ENCODE results near the gene OR10AD1. TPM values are rescaled to one million over a fixed set of nuclear protein-coding genes. Genes with fewer than 3 reads are reported as not detected.
A peak's percentile ranks its signal among the peaks of the same experiment; 100 is the strongest.
"Not testable (repeated sequence)": the region's sequence is repeated elsewhere in the genome, so short reads cannot be mapped to it uniquely, and the experiment has no call there.

The OR10AD1 gene, protein sequence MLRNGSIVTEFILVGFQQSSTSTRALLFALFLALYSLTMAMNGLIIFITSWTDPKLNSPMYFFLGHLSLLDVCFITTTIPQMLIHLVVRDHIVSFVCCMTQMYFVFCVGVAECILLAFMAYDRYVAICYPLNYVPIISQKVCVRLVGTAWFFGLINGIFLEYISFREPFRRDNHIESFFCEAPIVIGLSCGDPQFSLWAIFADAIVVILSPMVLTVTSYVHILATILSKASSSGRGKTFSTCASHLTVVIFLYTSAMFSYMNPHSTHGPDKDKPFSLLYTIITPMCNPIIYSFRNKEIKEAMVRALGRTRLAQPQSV
- not detected for total RNA-seq

DNA sequence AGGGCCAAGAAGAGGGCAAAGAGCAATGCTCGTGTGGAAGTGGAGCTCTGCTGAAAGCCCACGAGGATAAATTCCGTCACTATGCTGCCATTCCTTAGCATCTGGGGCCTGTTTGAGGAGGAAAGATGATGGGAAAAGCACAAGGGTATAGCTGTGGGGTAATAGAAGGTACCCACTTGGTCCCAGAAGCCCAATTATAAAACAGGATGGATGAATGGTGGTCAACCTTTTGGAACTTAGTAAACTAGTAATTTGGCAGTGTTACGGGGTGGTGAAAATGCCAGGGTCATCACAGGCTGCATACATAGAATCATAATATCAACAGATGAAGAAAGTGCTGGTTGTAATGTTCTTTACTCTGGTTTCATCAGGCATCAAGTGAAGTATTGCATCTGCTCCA is at the start of gene OR10AD1:
OR10AD1 (minus strand) TSS at position 101 of the 400 bp plus-strand sequence; CDS start at position 101, 0 bp downstream.
- no peaks in the 10 kb centered on the region for H3K27me3 ChIP-seq (ENCODE audit: insufficient read depth, low read length)
- H3K4me1 ChIP-seq (ENCODE audit: insufficient read depth, low read length), result peaks cover 31% of the 10 kb centered on the region
- H3K4me3 ChIP-seq (ENCODE audit: low read length), result no peak within 1 kb of the TSS
- H3K9me3 ChIP-seq (ENCODE audit: low read depth, low read length), result peaks cover 14% of the 10 kb centered on the region

DNA sequence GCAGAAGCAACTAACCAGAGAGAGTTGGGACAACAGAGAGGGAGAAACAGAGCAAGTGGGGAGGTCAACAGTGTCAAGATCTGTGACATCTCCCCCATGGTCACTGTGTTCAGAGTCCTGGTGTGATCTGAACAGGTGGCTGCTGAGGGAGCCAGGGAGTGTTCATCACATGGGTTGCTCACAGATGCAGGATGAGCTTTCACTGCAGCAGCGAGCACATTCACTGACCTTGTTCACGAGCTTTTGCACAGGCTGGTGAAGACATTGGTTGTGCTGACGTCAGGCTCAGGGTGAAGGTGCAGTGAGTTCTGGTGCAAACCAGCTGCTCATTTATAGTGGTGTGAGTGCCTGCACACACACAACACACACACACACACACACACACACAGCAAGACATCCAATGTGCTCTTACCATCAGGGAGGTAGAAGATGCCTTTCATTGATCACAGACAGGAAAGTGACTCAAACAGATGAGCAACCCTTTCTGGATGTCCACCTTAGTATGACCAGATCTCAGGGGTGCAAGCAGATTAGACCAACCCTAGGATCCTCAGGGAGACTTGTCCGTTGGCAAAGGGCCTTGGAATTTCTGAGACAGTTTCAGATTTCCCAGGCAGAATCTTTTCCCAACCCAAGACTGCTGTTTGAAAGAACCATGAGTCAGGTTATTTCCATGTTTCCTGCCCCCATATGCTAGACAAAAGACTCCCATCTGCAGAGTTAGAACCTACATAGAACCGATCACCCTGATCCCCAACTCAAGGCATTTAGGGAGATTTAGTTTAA is 44.3 kb upstream of the OR10AD1 start:
- Histone ChIP-seq H3K27me3 (ENCODE audit: insufficient read depth, low read length) (peaks cover 14% of the 10 kb centered on the region), H3K4me1 (ENCODE audit: insufficient read depth, low read length) (no peaks in the 10 kb centered on the region), H3K9me3 (ENCODE audit: low read depth, low read length) (no peaks in the 10 kb centered on the region), H3K4me3 (ENCODE audit: low read length) (no peak overlapping the region)

DNA sequence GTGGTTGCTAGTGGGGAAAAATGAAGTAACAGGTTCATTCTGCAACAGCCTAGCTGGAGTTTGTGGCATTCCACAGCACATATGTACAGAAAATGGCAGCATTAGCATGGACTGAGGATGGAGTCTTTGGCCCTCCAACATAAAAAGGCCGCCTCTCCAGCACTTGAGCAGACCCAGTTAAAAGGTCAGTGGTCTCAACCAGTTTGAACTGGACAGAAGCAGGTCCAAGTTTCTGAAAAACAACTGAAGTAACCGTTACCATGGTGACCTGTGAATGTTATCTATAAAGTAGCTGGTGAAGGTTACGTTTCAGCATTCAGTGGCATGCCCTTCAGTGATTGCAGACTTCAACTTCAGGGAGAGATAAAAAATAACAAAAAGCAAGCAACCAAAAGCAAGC is 34.1 kb upstream of the OR10AD1 start:
- H3K4me1 ChIP-seq (ENCODE audit: insufficient read depth, low read length), result no peaks in the 10 kb centered on the region
- H3K9me3 ChIP-seq (ENCODE audit: low read depth, low read length), result no peaks in the 10 kb centered on the region

DNA sequence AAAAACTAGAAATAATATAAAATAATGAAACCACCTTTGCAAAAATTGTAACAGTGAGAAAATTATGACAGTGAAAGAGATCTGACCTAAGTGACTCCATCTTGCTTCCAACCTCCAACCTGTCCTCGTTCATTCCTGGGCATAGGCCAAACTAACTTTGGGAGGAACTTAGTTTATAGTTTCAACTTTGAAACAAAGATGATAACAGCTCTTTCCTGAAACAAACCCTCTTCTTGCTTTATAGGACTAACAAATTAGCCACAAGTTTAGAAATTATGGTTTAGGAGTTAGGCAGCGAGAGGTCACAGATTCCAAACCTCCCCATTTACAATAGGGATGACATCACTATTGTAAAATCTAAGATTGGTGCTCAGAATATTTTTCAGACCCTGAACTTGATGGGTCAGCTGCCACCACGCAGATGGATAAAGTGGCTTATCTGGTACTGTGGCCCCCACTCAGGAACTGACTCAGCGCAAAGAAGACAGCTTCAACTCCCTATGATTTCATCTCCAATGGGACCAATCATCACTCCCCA is 32.8 kb upstream of the OR10AD1 start:
- H3K4me1 ChIP-seq (ENCODE audit: insufficient read depth, low read length), result no peaks in the 10 kb centered on the region
- H3K4me3 ChIP-seq (ENCODE audit: low read length), result no peak overlapping the region
- no peaks in the 10 kb centered on the region for H3K27me3 ChIP-seq (ENCODE audit: insufficient read depth, low read length)
- no peaks in the 10 kb centered on the region for H3K9me3 ChIP-seq (ENCODE audit: low read depth, low read length)

More for the DNA sequence above, 34.1 kb upstream of the OR10AD1 start:
- Histone ChIP-seq H3K27me3 (ENCODE audit: insufficient read depth, low read length) (no peaks in the 10 kb centered on the region), H3K4me3 (ENCODE audit: low read length) (no peak overlapping the region)

DNA sequence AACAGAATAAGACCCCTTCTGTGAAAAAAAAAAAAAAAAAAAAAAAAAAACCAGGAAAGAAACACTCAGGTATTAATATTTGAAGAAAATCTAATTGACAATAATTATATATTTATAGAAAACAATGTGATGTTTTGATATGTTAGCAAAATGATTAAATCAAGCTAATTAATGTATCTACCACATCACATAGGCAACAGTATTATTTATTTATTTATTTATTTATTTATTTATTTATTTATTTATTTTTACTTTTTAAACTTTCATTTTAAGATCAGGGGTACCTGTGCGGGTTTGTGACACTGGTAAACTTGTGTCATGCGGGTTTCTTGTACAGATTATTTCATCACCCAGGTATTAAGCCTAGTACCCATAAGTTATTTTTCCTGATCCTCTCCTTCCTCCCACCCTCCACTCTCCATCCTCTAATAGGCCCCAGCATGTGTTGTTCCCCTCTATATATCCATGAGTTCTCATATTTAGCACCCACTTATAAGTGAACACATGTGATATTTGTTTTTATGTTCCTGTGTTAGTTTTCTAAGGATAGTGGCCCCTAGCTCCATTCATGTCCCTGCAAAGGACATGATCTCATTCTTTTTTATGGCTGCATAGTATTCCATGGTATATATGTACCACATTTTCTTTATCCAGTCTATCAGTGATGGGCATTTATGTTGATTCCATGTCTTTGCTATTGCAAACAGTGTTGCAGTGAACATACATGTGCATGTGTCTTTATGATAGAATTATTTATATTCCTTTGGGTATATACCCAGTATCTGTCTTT is 28.3 kb upstream of the OR10AD1 start:
- H3K4me1 ChIP-seq (ENCODE audit: insufficient read depth, low read length); H3K9me3 ChIP-seq (ENCODE audit: low read depth, low read length); H3K4me3 ChIP-seq (ENCODE audit: low read length); H3K27me3 ChIP-seq (ENCODE audit: insufficient read depth, low read length): not testable (repeated sequence)

DNA sequence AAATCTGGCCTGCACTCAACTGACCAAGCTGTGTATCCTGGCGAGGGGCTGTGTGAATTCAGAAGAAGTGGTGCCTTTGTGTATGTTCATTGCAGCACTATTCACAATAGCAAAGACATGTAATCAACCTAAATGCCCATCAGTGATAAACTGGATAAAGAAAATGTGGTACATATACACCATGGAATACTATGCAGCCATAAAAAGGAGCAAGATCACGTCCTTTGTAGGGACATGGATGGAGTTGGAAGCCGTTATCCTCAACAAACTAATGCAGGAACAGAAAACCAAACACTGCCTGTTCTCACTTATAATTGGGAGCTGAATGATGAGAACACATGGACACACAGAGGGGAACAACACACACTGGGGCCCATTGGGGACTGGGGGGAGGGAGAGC is 21.4 kb upstream of the OR10AD1 start:
- not testable (repeated sequence) for H3K4me3 ChIP-seq (ENCODE audit: low read length); H3K4me1 ChIP-seq (ENCODE audit: insufficient read depth, low read length); H3K27me3 ChIP-seq (ENCODE audit: insufficient read depth, low read length); H3K9me3 ChIP-seq (ENCODE audit: low read depth, low read length)

DNA sequence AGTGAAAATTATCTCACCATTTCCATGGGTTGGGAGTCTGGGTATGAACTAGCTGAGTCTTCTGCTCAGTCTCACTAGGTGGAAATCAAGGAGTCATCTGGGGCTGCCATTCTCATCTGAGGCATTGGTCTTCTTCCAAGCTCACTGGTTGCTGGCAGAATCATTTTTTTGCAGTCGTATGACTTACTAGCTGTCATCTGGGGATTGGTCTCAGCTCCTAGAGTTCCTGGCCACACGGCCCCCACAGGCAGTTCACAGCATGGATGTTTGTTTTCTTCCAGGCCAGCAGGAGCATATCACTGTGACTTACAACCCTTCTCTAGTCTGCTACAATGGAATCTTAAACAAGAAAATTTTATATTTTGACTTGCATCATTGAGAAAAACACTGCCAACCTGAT is 18.6 kb upstream of the OR10AD1 start:
- Histone ChIP-seq H3K4me1 (ENCODE audit: insufficient read depth, low read length) (peaks cover 12% of the 10 kb centered on the region), H3K27me3 (ENCODE audit: insufficient read depth, low read length) (peaks cover 12% of the 10 kb centered on the region), H3K4me3 (ENCODE audit: low read length) (no peak overlapping the region), H3K9me3 (ENCODE audit: low read depth, low read length) (no peaks in the 10 kb centered on the region)

DNA sequence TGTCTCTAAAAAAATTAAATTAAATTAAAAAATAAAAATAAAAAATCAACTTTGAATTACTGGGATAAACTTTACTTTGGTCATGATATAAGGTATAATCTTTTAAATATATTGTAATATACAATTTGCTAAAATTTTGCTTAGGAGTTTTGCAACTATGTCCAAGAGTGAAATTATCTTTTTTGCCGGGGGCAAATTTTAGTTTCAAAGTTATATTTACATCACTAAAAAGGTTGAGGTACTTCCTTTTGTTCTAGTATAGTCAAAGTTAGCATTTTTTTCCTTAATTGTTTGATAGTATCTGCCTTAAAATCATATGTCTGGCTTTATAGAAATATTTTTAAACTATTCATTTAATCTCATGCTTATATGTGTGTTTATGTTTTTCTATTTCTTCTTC is 17.6 kb upstream of the OR10AD1 start:
- Histone ChIP-seq H3K27me3 (ENCODE audit: insufficient read depth, low read length) (peaks cover 12% of the 10 kb centered on the region), H3K9me3 (ENCODE audit: low read depth, low read length) (no peaks in the 10 kb centered on the region)

DNA sequence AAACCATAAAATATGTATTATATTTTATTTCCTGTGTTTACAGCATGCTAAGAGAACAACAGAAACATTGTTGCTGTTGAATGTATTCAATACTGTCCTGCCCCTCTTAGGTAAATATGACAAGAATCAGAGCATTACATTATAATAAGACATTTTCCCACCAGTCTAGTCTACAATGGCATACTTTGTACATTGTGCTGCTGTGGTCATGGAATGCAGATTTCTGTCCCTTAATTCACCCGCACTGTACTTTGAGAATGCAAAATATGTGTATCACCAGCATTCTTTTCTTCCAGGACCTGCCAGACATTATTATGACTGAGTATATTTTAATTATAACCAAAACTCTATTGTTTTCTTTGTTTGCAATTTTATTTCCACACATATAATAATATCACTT is 16.5 kb upstream of the OR10AD1 start:
- Histone ChIP-seq H3K9me3 (ENCODE audit: low read depth, low read length) (no peaks in the 10 kb centered on the region), H3K4me1 (ENCODE audit: insufficient read depth, low read length) (peaks cover 31% of the 10 kb centered on the region), H3K27me3 (ENCODE audit: insufficient read depth, low read length) (peaks cover 9% of the 10 kb centered on the region), H3K4me3 (ENCODE audit: low read length) (no peak overlapping the region)

More for the DNA sequence above, 17.6 kb upstream of the OR10AD1 start:
- Histone ChIP-seq H3K4me1 (ENCODE audit: insufficient read depth, low read length) (peaks cover 21% of the 10 kb centered on the region), H3K4me3 (ENCODE audit: low read length) (no peak overlapping the region)

DNA sequence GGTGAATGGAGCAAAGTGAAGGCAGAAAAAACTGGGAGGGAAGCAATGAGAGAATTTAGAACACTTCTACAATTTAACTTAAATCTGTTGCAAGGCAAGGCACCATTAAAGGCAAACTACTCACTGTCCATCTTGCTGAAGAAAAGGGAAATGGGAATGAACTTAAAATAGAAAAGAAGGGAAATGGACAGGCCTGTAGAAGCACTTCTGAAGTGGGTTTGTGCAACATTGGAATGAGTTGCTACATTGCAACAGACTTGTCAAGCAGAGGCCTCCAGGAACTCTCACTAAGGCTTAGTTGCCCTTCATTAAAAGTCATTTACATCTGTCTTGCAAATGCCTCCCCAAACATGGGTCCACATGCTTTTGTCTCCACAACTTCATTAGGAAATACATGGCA is 13.7 kb upstream of the OR10AD1 start:
- H3K4me1 ChIP-seq (ENCODE audit: insufficient read depth, low read length), result peaks cover 53% of the 10 kb centered on the region
- peaks cover 9% of the 10 kb centered on the region for H3K27me3 ChIP-seq (ENCODE audit: insufficient read depth, low read length)
- H3K9me3 ChIP-seq (ENCODE audit: low read depth, low read length), result no peaks in the 10 kb centered on the region
- no peak overlapping the region for H3K4me3 ChIP-seq (ENCODE audit: low read length)

DNA sequence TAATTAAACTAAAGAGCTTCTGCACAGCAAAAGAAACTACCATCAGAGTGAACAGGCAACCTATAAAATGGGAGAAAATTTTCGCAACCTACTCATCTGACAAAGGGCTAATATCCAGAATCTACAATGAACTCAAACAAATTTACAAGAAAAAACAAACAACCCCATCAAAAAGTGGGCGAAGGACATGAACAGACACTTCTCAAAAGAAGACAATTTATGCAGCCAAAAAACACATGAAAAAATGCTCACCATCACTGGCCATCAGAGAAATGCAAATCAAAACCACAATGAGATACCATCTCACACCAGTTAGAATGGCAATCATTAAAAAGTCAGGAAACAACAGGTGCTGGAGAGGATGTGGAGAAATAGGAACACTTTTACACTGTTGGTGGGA is 6.4 kb upstream of the OR10AD1 start:
- Histone ChIP-seq H3K9me3 (ENCODE audit: low read depth, low read length) (peaks cover 16% of the 10 kb centered on the region), H3K4me1 (ENCODE audit: insufficient read depth, low read length) (peaks cover 21% of the 10 kb centered on the region)
- H3K27me3 ChIP-seq (ENCODE audit: insufficient read depth, low read length); H3K4me3 ChIP-seq (ENCODE audit: low read length): not testable (repeated sequence)

DNA sequence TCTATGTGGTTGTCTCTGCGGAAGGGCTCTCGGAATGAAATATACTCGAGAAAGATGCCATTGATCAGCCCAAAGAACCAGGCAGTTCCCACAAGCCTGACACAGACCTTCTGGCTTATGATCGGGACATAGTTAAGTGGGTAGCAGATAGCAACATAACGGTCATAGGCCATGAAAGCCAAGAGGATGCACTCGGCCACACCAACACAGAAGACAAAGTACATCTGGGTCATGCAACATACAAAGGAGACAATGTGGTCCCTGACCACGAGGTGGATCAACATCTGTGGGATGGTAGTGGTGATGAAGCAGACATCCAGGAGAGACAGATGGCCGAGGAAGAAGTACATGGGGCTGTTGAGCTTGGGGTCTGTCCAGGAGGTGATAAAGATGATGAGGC is 326 bp downstream of the OR10AD1 start:
- Histone ChIP-seq H3K4me1 (ENCODE audit: insufficient read depth, low read length) (peaks cover 32% of the 10 kb centered on the region), H3K4me3 (ENCODE audit: low read length) (no peak overlapping the region), H3K9me3 (ENCODE audit: low read depth, low read length) (peaks cover 12% of the 10 kb centered on the region), H3K27me3 (ENCODE audit: insufficient read depth, low read length) (no peaks in the 10 kb centered on the region)

DNA sequence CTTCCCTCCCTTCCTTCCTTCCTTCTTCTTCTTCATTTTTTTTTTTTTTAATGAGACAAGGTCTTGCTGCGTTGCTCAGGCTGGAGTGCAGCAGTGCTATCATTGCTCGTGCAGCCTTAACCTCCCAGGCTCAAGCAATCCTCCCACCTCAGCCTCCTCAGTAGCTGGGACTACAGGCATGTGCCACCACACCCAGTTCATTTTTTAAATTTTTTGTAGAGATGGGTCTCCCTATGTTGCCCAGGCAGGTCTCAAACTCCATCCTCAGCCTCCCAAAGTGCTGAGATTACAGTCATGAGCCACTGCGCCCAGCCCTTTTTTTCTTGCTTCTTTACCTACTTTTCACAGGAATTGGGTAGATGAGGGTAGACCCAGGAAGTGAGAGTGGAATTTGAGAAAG is 1.6 kb downstream of the OR10AD1 start:
- Histone ChIP-seq H3K4me3 (ENCODE audit: low read length) (no peak overlapping the region), H3K4me1 (ENCODE audit: insufficient read depth, low read length) (peaks cover 40% of the 10 kb centered on the region), H3K9me3 (ENCODE audit: low read depth, low read length) (peaks cover 4% of the 10 kb centered on the region), H3K27me3 (ENCODE audit: insufficient read depth, low read length) (no peaks in the 10 kb centered on the region)

DNA sequence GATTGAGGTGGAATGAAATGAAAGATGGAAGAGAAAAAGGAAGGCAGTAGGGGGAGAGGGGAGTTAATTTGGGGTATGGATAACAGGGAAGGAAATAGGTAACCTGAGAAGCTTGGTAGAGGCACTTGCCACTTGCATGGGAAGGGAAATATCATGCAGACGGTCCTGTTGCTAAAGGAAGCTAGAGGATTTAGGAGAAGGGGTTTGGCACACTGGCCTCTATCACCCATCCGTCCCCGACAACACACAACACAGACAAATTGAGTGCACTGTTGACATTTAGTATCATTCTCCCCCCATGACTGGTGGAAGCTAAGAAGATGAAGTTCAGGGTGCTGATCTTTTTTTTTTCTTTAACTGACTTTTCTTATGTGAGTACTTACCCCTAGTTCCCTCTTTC is 2.0 kb downstream of the OR10AD1 start:
- Histone ChIP-seq H3K27me3 (ENCODE audit: insufficient read depth, low read length) (no peaks in the 10 kb centered on the region), H3K4me3 (ENCODE audit: low read length) (no peak overlapping the region), H3K9me3 (ENCODE audit: low read depth, low read length) (peaks cover under 1% of the 10 kb centered on the region), H3K4me1 (ENCODE audit: insufficient read depth, low read length) (peaks cover 40% of the 10 kb centered on the region)

DNA sequence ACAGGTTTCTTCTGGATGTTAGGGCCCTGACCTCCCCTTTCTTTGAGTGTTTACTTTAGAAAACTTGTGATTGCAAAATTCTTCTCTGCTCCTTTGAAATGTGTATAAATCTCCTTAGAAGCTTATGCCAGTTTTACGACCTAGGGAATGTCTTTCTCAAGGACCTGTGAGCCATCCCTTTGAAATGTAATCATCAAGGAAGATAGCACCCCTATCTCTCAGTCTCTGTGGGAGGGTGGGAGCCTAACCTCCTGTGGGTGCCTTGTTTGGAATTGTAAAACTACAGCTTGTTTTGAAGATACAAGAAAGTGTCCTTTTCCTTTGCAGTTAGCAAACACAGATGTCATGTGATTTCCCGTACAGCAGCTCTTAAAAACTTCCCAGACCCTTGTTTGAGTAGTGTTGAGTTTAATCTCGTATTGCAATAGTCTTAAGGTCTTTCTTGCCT is 3.3 kb downstream of the OR10AD1 start:
- H3K9me3 ChIP-seq (ENCODE audit: low read depth, low read length), result no peaks in the 10 kb centered on the region
- H3K4me3 ChIP-seq (ENCODE audit: low read length), result peak overlapping the region; percentile 89
- H3K4me1 ChIP-seq (ENCODE audit: insufficient read depth, low read length), result peaks cover 40% of the 10 kb centered on the region
- peaks cover 9% of the 10 kb centered on the region for H3K27me3 ChIP-seq (ENCODE audit: insufficient read depth, low read length)

Data from mononuclear cell (primary cell).